OCI-LY1 (cell line): ENCODE measurements around the gene RNF150.

Experiments
- CTCF ChIP-seq: fragments of 200-600 bp; sonication (generic), shearing (Covaris generic); IDR thresholded peaks from 2 replicates; pipeline ENCODE4 v1.5.1; 2017; ENCODE audit warnings: mild to moderate bottlenecking, antibody characterized with exemption, low read length, moderate library complexity, mixed read lengths
- EZH2 ChIP-seq: fragments of 200-600 bp; sonication (generic), shearing (Covaris generic); IDR thresholded peaks from 2 replicates; pipeline ENCODE4 v1.8.0; 2017; ENCODE audit warnings: borderline replicate concordance, mixed run types, mild to moderate bottlenecking, antibody characterized with exemption, low read length, moderate library complexity, mixed read lengths

- TF ChIP-seq CTCF (no peak), EZH2 (no peak)
Measured at GRCh38 chr4:141101511-141101910, 31.8 kb downstream of the RNF150 start.
